Measurements from ENCODE around the gene BCCIP.

Gene BCCIP

GRCh38 chr10:125797994-125798662 is 25.2 kb upstream of the BCCIP start:
- no peak for DNase-seq

- no peak for DNase-seq
Observed at GRCh38 chr10:125799451-125800182, 23.7 kb upstream of the BCCIP start.

- no peak for DNase-seq
Observed at GRCh38 chr10:125801574-125801973, 21.8 kb upstream of the BCCIP start.

GRCh38 chr10:125802131-125802530 is 21.2 kb upstream of the BCCIP start:
- no peak for DNase-seq

GRCh38 chr10:125802739-125803138 is 20.6 kb upstream of the BCCIP start:
- DNase-seq: no peak

- no peak for DNase-seq
Observed at GRCh38 chr10:125808047-125808446, 15.3 kb upstream of the BCCIP start.

- peak in 1 of 56 donors; percentile 18 for DNase-seq
Observed at GRCh38 chr10:125811251-125811650, 12.1 kb upstream of the BCCIP start.

- DNase-seq: no peak
Observed at GRCh38 chr10:125812128-125812750, 11.1 kb upstream of the BCCIP start.

GRCh38 chr10:125815764-125816163 is 7.6 kb upstream of the BCCIP start:
- no peak for DNase-seq

GRCh38 chr10:125816548-125816947 is 6.8 kb upstream of the BCCIP start:
- no peak for DNase-seq

GRCh38 chr10:125817337-125817946 is 5.9 kb upstream of the BCCIP start:
- DNase-seq: no peak

GRCh38 chr10:125820701-125821100 is 2.6 kb upstream of the BCCIP start:
- no peak for DNase-seq

- DNase-seq: no peak
Observed at GRCh38 chr10:125823663-125824251, 411 bp downstream of the BCCIP start.

- DNase-seq: no peak
Observed at GRCh38 chr10:125824736-125825135, 1.4 kb downstream of the BCCIP start.

GRCh38 chr10:125827133-125827532 is 3.8 kb downstream of the BCCIP start:
- no peak for DNase-seq

GRCh38 chr10:125828311-125828710 is 5.0 kb downstream of the BCCIP start:
- DNase-seq: no peak

- DNase-seq: no peak
Observed at GRCh38 chr10:125836746-125837145, 13.4 kb downstream of the BCCIP start.

- DNase-seq: no peak
Observed at GRCh38 chr10:125838802-125839575, 15.6 kb downstream of the BCCIP start.

GRCh38 chr10:125840406-125840805 is 17.1 kb downstream of the BCCIP start:
- no peak for DNase-seq

GRCh38 chr10:125840955-125841354 is 17.6 kb downstream of the BCCIP start:
- no peak for DNase-seq
